ENCODE measurements around the gene MARK2. TPM values are rescaled to one million over a fixed set of nuclear protein-coding genes. Genes with fewer than 3 reads are reported as not detected.

The MARK2 gene
- total RNA-seq, 2 donors from 2014 or later = 26.6 to 30.6 TPM

- Mint-ChIP-seq H3K36me3 (peaks cover 0 to 6% of the 10 kb centered on the region in 2 donors), H3K9me3 (no peaks in the 10 kb centered on the region), H3K27ac (no peak overlapping the region)
- DNase-seq (ENCODE audit: low spot score in 2 of 2) (no peak), ATAC-seq (no peak)
These were observed 103.9 kb downstream of the MARK2 start for GRCh38 chr11:63942803-63943202.

- peak in 1 of 2 donors; percentile 22 for ATAC-seq
These were observed 106.1 kb downstream of the MARK2 start for GRCh38 chr11:63944987-63945386.

GRCh38 chr11:63945477-63946163, 106.7 kb downstream of the MARK2 start:
- DNase-seq (ENCODE audit: low spot score in 2 of 2) = peak in 1 of 2 donors; percentile 38
- Mint-ChIP-seq H3K9me3 (no peaks in the 10 kb centered on the region), H3K36me3 (no peaks in the 10 kb centered on the region), H3K27ac (no peak overlapping the region)
- peak; percentile 58 to 71 for ATAC-seq

More at GRCh38 chr11:63944987-63945386, 106.1 kb downstream of the MARK2 start:
- no peaks in the 10 kb centered on the region for H3K36me3 Mint-ChIP-seq
- no peak for DNase-seq (ENCODE audit: low spot score in 2 of 2)
- no peak overlapping the region for H3K27ac Mint-ChIP-seq
- H3K9me3 Mint-ChIP-seq = no peaks in the 10 kb centered on the region

GRCh38 chr11:63951779-63952536, 113.0 kb downstream of the MARK2 start:
- no peaks in the 10 kb centered on the region for H3K9me3 Mint-ChIP-seq

GRCh38 chr11:63952570-63952969, 113.7 kb downstream of the MARK2 start:
- no peaks in the 10 kb centered on the region for H3K9me3 Mint-ChIP-seq
- ATAC-seq = no peak
- H3K36me3 Mint-ChIP-seq = peaks cover 0 to under 1% of the 10 kb centered on the region in 2 donors

More at GRCh38 chr11:63951779-63952536, 113.0 kb downstream of the MARK2 start:
- no peak for DNase-seq (ENCODE audit: low spot score in 2 of 2)
- peak; percentile 70 to 76 for ATAC-seq
- Mint-ChIP-seq H3K36me3 (no peaks in the 10 kb centered on the region), H3K27ac (peak overlapping the region; percentile 75 to 85)

GRCh38 chr11:63958008-63958407, 119.1 kb downstream of the MARK2 start:
- DNase-seq (ENCODE audit: low spot score in 2 of 2) (no peak), ATAC-seq (no peak)
- peaks cover 0 to 4% of the 10 kb centered on the region in 2 donors for H3K36me3 Mint-ChIP-seq
- no peaks in the 10 kb centered on the region for H3K9me3 Mint-ChIP-seq
- peak overlapping the region in 1 of 2 donors; percentile 60 for H3K27ac Mint-ChIP-seq

More at GRCh38 chr11:63952570-63952969, 113.7 kb downstream of the MARK2 start:
- H3K27ac Mint-ChIP-seq = peak overlapping the region in 1 of 2 donors; percentile 68
- no peak for DNase-seq (ENCODE audit: low spot score in 2 of 2)

Other genes starting within 250 kb of the MARK2 start
- 1 to 10 TPM; 6.3 to 9.4 TPM for gene PLAAT3, start 224.7 kb upstream of the MARK2 start, total RNA-seq
- gene ATL3, start 167.7 kb upstream of the MARK2 start, total RNA-seq = 10 to 100 TPM; 14.5 to 26.9 TPM
- gene RTN3, start 157.6 kb upstream of the MARK2 start, total RNA-seq = 10 to 100 TPM; 48.9 to 67.7 TPM
- gene ZFTA, start 70.3 kb upstream of the MARK2 start, total RNA-seq = 1 to 10 TPM in 1 of 2 donors, under 1 TPM in 1; 0.16 to 2.2 TPM
- 10 to 100 TPM; 30.8 to 39.0 TPM for gene SPINDOC, start 25.7 kb upstream of the MARK2 start, total RNA-seq
- gene RCOR2, start 78.1 kb downstream of the MARK2 start, total RNA-seq = under 1 TPM; 0.09 to 0.99 TPM
- 10 to 100 TPM; 23.5 to 25.4 TPM for gene NAA40, start 99.9 kb downstream of the MARK2 start, total RNA-seq
- gene COX8A, start 135.5 kb downstream of the MARK2 start, total RNA-seq = 100 to 1,000 TPM; 498 to 568 TPM
- gene OTUB1, start 147.3 kb downstream of the MARK2 start, total RNA-seq = 10 to 100 TPM; 60.0 to 86.4 TPM
- not detected for gene FLRT1, start 196.8 kb downstream of the MARK2 start, total RNA-seq

All from activated naive CD4-positive, alpha-beta T cell treated with anti-CD3 and anti-CD28 coated beads, Interleukin-2, amount 50 U/mL, for 72 hours (primary cell).